ENCODE results near the gene CTNNA3. TPM values are rescaled to one million over a fixed set of nuclear protein-coding genes. Genes with fewer than 3 reads are reported as not detected.

The CTNNA3 gene
- total and polyA plus RNA-seq, 4 donors, result 0.16 to 2.4 (median 1.4) TPM

- Histone ChIP-seq H3K27ac (ENCODE audit: low read depth in 1 of 2, low read length in 2 of 2) (no peak overlapping the region), H3K36me3 (ENCODE audit: control insufficient read depth in 4 of 4, insufficient read depth in 3 of 4, low read depth in 1 of 4, low read length in 3 of 4) (no peaks in the 10 kb centered on the region), H3K9me3 (ENCODE audit: control insufficient read depth in 4 of 4, low read length in 3 of 4) (no peaks in the 10 kb centered on the region), H3K4me1 (ENCODE audit: control insufficient read depth in 4 of 4, insufficient read depth in 4 of 4, low read length in 3 of 4) (no peaks in the 10 kb centered on the region), H3K27me3 (ENCODE audit: control insufficient read depth in 4 of 4, insufficient read depth in 4 of 4, low read length in 3 of 4) (no peaks in the 10 kb centered on the region), H3K4me3 (ENCODE audit: low read depth in 1 of 3, low read length in 3 of 3) (no peak overlapping the region), H3K9ac (ENCODE audit: low read depth in 1 of 2, low read length in 2 of 2) (no peak overlapping the region)
- no peak for DNase-seq (ENCODE audit: low spot score)
- 88% methylated on average over 3 of the region's 3 CpGs for WGBS
- TF ChIP-seq EGR1 (IDR thresholded peaks at IDR 0.05; ENCODE audit: low read depth in 2 of 2) (no peak), YY1 (IDR thresholded peaks at IDR 0.05) (no peak)
These were observed 1480.1 kb downstream of the CTNNA3 start for GRCh38 chr10:66215920-66216319.

DNA sequence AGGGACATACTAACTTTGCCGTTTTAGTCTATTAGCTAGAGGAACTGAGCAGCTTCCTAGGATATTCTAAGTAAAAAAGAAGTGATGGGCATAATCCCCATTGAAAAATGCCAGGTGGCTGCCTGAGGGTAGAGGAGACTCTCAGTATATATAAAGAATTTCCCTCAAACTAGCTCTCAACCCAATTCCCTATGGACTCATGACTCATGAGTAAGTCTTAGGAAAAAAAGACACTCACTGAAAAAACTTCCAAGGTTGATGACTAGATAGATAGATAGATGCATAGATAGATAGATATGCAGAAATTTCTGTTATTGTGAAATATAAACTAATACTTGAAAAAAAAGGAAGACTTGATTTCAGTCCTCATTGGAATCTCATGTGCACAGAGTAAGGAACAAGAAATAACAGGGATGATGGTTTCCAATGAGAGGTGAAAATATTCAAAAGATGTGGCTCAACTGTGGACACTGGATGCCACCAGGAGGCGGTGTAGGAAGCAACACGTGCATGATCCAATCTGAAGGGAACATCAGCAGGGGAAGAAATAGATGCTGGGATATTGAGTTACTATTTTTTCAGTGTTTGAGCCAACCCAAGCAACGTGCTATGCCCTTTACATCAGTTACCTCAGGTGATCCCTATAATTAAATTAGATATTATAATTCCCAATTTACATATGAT, 1481.1 kb downstream of the CTNNA3 start:
- no peak overlapping the region for H3K4me3 ChIP-seq (ENCODE audit: low read depth in 1 of 3, low read length in 3 of 3)
- 73% methylated on average over 4 of the region's 4 CpGs for WGBS
- H3K9ac ChIP-seq (ENCODE audit: low read depth in 1 of 2, low read length in 2 of 2), result no peak overlapping the region
- TF ChIP-seq CTCF (IDR thresholded peaks at IDR 0.05; ENCODE audit: low read depth, low read length, missing input control) (peak; percentile 23), RAD21 (IDR thresholded peaks at IDR 0.05) (peak; percentile 51 to 62), GABPA (IDR thresholded peaks at IDR 0.05 in 1 of 2, conservative IDR thresholded peaks at IDR 0.05 in 1 of 2) (no peak)
- no peaks in the 10 kb centered on the region for H3K27me3 ChIP-seq (ENCODE audit: control insufficient read depth in 4 of 4, insufficient read depth in 4 of 4, low read length in 3 of 4)
- DNase-seq (ENCODE audit: low spot score), result no peak
- no peaks in the 10 kb centered on the region for H3K9me3 ChIP-seq (ENCODE audit: control insufficient read depth in 4 of 4, low read length in 3 of 4)
- no peaks in the 10 kb centered on the region for H3K36me3 ChIP-seq (ENCODE audit: control insufficient read depth in 4 of 4, insufficient read depth in 3 of 4, low read depth in 1 of 4, low read length in 3 of 4)
- no peaks in the 10 kb centered on the region for H3K4me1 ChIP-seq (ENCODE audit: control insufficient read depth in 4 of 4, insufficient read depth in 4 of 4, low read length in 3 of 4)
- H3K27ac ChIP-seq (ENCODE audit: low read depth in 1 of 2, low read length in 2 of 2), result no peak overlapping the region

DNA sequence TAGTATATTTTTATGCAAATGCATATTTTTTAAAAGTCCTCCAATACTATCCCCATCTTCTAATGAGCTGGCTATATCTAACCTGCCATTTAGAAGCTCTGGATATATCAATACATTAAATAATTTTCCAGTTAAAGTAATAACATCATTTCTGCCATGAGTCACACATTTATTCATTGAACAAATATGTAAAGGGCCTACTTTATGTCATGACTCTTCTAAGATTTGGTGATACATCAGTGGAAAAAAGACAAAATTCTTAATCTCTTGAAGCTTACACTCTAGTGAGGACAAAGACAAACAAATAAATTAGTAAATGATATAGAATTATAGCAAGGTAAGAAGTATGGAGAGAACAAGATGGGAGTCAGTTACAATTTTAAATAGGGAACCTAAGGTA, 1487.0 kb downstream of the CTNNA3 start:
- Histone ChIP-seq H3K27ac (ENCODE audit: low read depth in 1 of 2, low read length in 2 of 2) (no peak overlapping the region), H3K9me3 (ENCODE audit: control insufficient read depth in 4 of 4, low read length in 3 of 4) (no peaks in the 10 kb centered on the region), H3K9ac (ENCODE audit: low read depth in 1 of 2, low read length in 2 of 2) (no peak overlapping the region), H3K27me3 (ENCODE audit: control insufficient read depth in 4 of 4, insufficient read depth in 4 of 4, low read length in 3 of 4) (no peaks in the 10 kb centered on the region), H3K4me3 (ENCODE audit: low read depth in 1 of 3, low read length in 3 of 3) (no peak overlapping the region), H3K36me3 (ENCODE audit: control insufficient read depth in 4 of 4, insufficient read depth in 3 of 4, low read depth in 1 of 4, low read length in 3 of 4) (no peaks in the 10 kb centered on the region), H3K4me1 (ENCODE audit: control insufficient read depth in 4 of 4, insufficient read depth in 4 of 4, low read length in 3 of 4) (no peaks in the 10 kb centered on the region)
- TF ChIP-seq, protein P1, sequence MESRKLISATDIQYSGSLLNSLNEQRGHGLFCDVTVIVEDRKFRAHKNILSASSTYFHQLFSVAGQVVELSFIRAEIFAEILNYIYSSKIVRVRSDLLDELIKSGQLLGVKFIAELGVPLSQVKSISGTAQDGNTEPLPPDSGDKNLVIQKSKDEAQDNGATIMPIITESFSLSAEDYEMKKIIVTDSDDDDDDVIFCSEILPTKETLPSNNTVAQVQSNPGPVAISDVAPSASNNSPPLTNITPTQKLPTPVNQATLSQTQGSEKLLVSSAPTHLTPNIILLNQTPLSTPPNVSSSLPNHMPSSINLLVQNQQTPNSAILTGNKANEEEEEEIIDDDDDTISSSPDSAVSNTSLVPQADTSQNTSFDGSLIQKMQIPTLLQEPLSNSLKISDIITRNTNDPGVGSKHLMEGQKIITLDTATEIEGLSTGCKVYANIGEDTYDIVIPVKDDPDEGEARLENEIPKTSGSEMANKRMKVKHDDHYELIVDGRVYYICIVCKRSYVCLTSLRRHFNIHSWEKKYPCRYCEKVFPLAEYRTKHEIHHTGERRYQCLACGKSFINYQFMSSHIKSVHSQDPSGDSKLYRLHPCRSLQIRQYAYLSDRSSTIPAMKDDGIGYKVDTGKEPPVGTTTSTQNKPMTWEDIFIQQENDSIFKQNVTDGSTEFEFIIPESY (IDR thresholded peaks at IDR 0.05), result no peak
- TF ChIP-seq HNF4A (conservative IDR thresholded peaks at IDR 0.05) (no peak), EGR1 (IDR thresholded peaks at IDR 0.05; ENCODE audit: low read depth in 2 of 2) (no peak)
- DNase-seq (ENCODE audit: low spot score), result no peak

GRCh38 chr10:66204838-66205237, 1491.2 kb downstream of the CTNNA3 start:
- Histone ChIP-seq H3K9ac (ENCODE audit: low read depth in 1 of 2, low read length in 2 of 2) (no peak overlapping the region), H3K36me3 (ENCODE audit: control insufficient read depth in 4 of 4, insufficient read depth in 3 of 4, low read depth in 1 of 4, low read length in 3 of 4) (no peaks in the 10 kb centered on the region), H3K4me3 (ENCODE audit: low read depth in 1 of 3, low read length in 3 of 3) (no peak overlapping the region), H3K27ac (ENCODE audit: low read depth in 1 of 2, low read length in 2 of 2) (no peak overlapping the region), H3K27me3 (ENCODE audit: control insufficient read depth in 4 of 4, insufficient read depth in 4 of 4, low read length in 3 of 4) (no peaks in the 10 kb centered on the region), H3K4me1 (ENCODE audit: control insufficient read depth in 4 of 4, insufficient read depth in 4 of 4, low read length in 3 of 4) (no peaks in the 10 kb centered on the region), H3K9me3 (ENCODE audit: control insufficient read depth in 4 of 4, low read length in 3 of 4) (no peaks in the 10 kb centered on the region)
- no peak for DNase-seq (ENCODE audit: low spot score)
- TF ChIP-seq, protein P1 (IDR thresholded peaks at IDR 0.05), result no peak
- TF ChIP-seq RAD21 (IDR thresholded peaks at IDR 0.05), result no peak
